ENCODE measurements around the gene PCOLCE2.

PCOLCE2 gene

DNA sequence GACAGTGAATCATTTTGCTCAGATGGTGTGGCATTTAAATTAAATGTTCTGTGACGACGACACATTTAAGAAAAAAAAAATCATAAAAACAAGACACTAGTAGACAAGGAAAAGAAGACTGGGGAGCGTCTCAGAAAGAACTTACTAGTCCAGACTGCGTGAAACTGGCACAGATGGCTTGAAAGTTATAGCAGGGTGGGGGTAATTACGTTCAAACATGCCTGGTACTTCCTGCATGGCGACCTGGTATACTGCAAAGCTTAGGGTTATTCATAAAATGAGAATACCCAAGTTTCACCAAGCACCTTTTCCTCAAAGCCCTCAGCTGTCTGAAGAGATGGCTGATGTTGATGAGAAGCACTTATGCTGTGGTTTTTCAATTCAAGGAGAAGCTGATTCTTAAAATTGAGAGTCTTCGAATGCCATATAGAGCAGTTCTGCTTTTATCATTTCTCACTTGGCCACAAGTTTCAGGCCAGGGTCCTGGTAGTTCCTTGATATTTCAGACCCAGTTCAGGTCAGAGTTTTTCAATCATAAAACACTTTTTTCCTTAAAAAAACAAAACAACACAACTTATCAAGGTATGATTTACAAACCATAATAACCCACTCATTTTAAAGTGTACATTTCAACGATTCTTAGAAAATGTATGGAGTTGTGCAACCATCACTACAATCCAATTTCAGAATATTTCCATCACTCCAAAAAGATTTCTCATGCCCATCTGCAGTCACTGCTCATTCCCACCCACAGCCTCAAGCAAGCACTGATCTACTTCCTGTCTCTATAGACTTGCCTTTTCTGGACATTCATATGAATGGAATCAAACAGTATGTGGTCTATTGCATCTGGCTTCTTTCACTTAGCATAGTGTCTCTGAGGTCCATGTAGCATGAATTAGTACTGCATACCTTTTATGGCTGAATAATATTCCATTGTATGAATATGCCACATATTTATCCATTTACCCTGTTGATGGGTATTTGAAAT is 24.7 kb downstream of the PCOLCE2 start:
- DNase-seq: peak; percentile 27 to 46 (median 31)

GRCh38 chr3:142863010-142863817 is 25.7 kb downstream of the PCOLCE2 start:
- DNase-seq: no peak

DNA sequence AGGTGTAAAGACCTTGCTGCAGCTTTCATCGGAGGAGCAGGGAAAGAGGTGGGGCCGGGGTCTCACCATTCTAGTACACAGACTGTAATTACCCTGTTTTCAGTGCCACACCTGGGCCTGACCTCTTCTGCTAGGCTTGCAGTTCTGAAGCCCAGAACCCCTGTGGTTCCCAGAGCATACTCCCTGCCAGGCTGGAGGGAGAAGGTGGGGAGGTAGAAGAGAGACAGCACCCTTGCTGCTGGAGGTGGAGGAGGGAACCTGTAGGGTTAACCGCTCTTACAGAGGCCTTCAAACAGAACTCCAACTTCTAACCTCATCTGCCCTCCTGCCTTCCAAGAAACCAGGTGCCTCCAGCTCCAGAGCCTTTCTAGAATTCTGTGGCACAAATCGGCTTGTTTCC is 27.0 kb downstream of the PCOLCE2 start:
- DNase-seq: no peak

DNA sequence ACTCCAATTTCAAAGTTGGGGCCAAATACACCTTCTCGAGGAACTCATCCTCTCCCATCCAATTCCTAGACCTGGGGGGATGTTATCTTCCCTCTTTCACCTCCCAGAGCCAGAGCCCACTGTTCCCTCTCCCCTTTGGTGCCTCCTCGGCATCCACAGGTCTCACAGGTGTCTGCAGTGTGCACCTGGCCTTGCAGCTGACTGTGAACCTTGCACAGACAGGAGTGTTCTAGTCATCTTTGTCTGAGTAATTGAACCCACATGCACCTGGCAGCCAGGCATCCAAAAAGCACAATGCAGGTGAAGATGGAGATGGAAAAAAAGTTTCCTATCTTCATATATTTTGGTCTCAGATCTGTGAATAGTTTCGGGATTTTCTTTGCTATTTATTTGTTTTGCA is 30.8 kb downstream of the PCOLCE2 start:
- no peak for DNase-seq

GRCh38 chr3:142857056-142857455 is 31.8 kb downstream of the PCOLCE2 start:
- no peak for DNase-seq

DNA sequence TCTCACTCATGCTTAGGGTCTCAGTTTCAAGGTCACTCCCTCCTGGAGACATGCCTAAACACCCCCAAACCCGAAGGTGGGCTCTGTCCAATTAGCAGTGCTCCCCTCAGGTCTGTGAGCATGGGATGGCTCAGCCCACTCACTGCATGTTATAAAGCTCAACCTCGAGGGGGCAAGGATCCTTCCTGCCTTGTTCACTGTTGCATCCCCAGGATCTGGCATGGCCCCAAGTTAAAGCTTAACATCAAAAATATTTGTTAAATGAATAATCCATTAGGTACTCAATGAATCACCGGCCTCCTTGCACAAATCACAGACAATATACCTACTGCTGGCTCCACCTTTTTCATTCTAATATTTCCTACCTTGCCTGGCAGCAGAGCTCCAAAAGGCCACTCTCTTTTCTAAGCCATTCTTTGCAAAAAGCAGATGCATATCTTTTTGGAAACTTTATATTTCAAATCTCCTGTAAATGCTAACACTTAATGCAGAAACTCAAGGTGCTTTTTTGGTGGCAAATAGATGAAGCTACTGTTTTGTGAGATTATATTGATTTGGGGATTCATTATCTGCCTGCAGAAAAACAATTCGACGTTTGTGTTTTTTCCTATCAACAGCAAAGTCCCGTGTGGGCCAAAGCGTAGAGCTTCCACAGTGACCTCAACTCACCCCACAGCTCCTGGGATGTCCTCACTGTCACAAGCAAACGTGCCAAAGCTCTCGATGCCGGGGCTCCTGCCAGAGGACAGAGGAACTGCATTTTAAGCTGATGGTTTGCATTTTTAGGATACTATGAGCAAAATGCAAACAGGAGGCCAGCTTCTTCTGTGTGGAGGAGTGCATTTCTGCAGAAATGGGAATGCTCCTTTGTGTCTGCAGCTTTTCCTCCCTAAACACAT is 35.4 kb downstream of the PCOLCE2 start:
- peak; percentile 22 to 30 (median 24) for DNase-seq

DNA sequence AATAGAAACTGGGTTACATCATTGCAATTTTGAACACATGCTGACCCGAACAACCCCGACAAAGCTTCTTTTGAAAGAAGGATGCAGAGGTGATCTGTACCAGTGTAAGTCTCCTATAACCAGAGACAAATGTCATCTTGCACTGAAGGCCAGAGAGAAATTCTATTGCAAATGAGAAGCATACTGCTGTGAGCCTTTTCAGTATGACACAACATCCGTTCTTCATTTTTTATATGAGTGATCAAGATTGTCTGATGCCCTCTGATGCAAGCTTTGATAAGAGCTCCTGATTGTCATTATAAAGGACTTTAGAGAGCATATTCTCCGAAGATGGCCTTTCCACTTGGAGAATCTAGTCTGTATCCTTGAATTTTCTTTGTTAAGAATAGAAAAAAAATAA is 36.9 kb downstream of the PCOLCE2 start:
- DNase-seq: peak in 2 of 3 donors; percentile 25 to 27

- peak; percentile 85 to 95 (median 94) for DNase-seq
Measured at GRCh38 chr3:142850395-142851023, 38.4 kb downstream of the PCOLCE2 start.

- no peak for DNase-seq
Measured at GRCh38 chr3:142849148-142849547, 39.7 kb downstream of the PCOLCE2 start.

GRCh38 chr3:142846779-142847577 is 41.9 kb downstream of the PCOLCE2 start:
- no peak for DNase-seq

DNA sequence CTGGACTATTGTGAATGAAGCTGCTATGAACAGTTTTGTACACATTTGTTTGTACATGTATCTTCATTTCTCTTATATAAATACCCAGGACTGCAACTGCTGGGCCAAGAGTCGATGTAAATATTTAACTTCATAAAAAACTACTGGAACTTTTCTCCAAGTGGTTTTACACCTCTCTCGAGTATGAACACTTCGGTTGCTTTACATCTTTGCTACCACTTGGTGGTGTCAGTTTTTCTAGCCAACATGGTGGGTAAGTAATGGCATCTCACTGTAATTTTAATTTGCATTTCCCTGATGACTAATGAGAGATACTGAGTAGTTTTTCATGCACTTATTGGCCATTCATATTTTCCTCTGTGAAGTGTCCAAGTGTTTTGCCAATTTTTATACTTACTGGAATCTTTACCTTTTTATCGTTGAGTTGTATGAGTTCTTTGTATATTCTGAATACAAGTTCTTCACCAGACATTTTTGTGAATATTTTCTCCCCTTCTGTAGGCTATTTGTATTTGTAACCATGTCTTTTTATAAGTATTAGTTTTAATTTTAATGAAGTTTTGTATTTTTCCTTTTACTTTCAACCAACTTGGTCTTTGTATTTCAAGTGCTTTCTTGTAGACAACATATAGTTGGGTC is 44.4 kb downstream of the PCOLCE2 start:
- peak; percentile 56 to 68 (median 68) for DNase-seq

DNA sequence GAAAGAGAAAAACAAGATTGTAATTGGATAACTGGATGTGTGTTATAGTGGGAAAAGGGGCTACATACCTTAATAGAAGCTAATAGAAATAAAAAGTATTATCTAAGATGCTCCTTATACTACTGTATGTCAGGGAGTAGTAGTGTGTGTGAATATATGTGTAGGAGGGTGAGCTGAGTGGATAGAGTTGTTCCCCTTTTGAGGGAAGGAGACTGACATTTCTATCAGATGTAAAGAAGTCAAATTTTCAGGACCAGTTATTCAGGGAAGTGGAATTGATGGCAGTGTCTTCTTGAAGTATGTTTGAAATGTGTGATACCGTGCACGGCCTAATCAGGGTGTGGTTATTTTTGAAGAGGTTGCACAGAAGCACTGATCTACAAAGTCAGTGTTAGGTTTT is 49.1 kb downstream of the PCOLCE2 start:
- peak in 2 of 3 donors; percentile 22 to 26 for DNase-seq

- no peak for DNase-seq
Measured at GRCh38 chr3:142837526-142837925, 51.4 kb downstream of the PCOLCE2 start.

GRCh38 chr3:142828703-142829305 is 60.1 kb downstream of the PCOLCE2 start:
- DNase-seq: peak; percentile 82 to 88 (median 88)

GRCh38 chr3:142819179-142819578 is 69.7 kb downstream of the PCOLCE2 start:
- peak; percentile 60 to 68 (median 60) for DNase-seq

- DNase-seq: no peak
Measured at GRCh38 chr3:142818651-142819050, 70.2 kb downstream of the PCOLCE2 start.

DNA sequence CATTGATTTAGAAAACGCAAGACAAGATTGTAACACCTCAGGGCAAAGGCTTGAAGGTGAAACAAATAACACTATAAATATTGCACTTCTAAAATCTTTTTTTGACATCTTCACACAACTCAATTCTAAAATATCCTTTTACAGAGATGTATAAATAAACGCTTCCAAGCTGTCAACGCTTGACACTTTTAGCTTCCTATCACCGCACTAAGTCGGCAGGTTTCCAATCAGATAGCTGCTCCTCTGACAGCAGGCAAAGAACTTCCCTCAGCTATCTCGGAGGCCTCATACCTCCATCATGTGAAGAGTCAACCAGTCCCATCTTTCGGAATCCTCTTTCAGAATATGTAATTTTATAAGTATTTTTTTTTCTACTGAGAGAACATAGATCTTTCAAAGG is 71.0 kb downstream of the PCOLCE2 start:
- DNase-seq: no peak

DNA sequence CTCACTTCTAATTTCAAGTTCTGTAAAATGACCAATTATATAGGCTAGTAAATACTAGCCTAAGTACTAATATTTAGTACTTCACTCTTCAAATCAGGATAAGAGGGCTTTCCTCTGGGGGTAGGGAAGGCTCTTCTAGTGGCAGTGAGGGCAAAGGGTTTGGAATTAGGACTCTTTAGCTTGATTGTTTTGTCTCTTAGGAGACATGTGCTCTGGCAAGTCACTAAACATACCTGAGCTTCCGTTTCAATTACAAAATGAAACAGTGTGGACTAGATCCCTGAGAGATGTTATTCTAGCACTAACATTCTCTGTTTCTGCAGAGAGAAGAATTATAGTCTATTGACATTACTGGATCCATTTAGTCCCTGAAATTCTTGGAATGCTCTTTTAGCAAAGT is 71.5 kb downstream of the PCOLCE2 start:
- no peak for DNase-seq

DNA sequence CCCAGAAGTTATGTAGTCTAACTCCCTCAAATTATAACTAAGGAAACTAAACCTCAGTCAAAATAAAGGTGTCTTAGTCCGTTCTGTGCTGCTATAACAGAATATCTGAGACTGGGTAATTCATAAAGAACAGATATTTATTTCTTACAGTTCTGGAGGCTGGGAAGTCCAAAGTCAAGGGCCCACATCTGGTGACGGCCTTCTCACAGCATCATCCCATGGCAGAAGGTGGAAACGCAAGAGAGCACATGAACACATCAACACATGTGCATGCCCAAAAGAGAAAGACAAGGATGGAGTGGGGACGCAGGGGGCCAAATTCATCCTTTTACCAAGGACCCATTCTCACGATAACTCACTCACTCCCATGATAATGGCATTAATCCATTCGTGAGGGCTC is 73.1 kb downstream of the PCOLCE2 start:
- no peak for DNase-seq

DNA sequence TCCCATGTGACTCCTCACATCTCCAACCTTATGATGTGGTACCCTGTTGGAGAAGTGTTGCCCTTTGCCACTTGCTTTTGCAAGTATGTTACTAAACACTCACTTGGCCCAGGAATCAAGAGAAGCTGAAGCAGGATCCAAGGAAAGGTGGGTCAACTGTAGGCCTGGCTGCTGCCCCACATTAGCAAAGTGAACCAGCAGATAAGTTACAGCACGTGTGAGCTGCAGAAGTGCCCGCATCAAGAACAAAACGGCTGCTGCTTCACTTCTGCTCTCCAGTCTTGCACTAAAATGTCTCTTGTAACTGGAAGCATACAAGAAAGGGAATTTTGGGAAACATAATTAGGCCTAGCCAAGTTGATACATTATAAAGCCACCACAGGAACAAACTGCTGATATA is 79.6 kb downstream of the PCOLCE2 start:
- DNase-seq: peak in 1 of 3 donors; percentile 21

Measured in suppressor macrophage treated with lipopolysaccharide for 1 hour (primary cell).